Measurements from ENCODE around the gene HMCN1.
A peak's percentile ranks its signal among the peaks of the same experiment; 100 is the strongest.
"Not testable (repeated sequence)": the region's sequence is repeated elsewhere in the genome, so short reads cannot be mapped to it uniquely, and the experiment has no call there.

HMCN1 gene

DNA sequence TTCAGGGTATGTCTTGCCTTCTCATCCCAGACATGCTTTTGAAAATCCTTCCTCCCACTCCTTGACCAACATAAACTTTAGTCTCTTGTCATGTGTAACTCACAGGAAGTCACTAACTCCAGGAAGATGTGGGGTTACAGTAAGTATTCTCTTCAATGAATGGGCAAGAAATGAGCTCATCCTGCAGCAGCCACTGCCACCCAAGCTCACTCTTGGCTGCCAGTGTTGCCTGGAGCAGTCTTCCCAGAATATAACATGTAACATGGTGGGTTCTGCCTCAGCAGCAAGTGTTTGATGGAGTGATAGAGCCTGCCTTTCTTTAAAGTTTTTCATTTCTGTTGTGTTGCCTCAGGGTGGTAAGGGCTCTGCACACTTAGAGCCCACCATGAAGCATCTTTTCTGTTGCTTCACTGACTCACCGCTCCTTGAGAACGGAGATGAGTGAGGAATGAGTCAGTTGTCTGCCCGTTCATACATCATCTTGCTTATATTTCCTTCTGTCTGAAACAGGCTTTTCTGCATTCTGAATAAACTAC lies 453.9 kb downstream of the HMCN1 start:
- no peak for DNase-seq

DNA sequence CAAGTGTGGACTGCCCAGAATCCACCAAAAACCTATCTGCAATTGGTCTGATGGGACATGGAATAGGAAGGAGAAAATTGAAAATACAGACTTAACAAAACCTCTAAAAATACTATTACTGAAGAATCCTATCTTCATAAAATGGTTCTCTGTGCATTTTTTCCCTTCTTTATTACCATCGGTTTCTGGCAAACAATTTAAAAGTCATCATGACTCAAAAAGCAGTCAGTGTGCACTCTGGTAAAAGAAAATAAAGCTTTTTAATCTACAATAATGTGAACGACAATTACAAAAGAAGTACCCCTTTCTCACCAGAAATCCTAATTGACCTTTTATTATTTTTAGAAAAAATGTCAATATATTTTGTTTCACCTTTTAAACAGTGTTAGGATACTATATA lies 454.5 kb downstream of the HMCN1 start:
- DNase-seq = no peak

DNA sequence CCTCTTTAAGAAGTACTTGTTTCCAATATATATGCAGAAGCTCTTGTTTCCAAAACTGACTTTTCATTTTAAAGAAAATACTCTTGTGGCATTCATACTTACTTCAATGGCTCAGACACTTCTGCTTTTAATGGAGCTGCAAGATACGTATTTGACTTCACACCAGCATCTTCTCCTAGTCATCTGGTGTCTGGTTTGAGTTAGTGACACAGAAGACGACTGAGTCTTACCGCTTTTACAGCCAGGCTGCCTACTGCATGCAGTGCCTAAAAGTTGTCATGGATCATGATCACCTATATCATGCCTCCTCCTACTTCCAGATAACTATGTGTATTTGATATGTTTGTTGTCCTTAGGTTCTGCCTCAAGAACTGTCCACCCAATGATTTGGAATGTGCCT lies 455.0 kb downstream of the HMCN1 start:
- DNase-seq = no peak

DNA sequence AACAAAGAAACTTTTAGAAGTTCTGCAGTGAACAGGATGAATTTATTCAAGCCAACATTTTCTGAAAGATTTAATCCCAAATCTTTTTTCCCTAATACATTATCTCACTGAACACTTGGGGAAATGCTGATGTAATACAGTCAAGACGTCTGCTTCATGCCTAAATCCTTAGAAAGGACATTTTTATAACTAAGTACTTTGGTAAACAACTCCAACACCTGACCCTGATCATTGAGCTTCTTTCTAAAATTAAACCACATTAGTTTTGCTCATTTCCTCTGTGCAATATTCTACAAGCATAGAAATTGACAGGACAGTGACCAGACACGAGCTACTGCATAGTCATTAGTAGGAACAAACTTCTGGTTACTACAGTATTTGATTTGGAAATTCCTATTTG lies 457.3 kb downstream of the HMCN1 start:
- DNase-seq = no peak

DNA sequence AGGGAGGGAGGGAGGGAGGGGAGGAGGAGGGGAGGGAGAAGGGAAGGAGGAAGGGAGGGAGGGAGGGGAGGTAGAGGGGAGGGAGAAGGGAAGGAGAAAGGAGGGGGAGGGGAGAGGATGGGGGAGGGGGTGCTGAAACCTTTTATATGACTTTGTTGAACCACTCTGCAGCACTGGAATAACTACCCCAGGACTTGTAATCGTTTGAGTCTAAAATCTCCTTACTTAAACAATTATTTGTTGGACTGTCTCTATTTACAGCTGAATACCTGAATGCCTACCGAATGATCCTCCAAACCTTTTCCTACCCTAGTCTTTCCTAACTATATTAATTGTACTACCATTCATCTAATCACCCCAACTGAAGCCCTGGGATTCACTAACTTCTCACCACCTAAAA lies 459.0 kb downstream of the HMCN1 start:
- no peak for DNase-seq

DNA sequence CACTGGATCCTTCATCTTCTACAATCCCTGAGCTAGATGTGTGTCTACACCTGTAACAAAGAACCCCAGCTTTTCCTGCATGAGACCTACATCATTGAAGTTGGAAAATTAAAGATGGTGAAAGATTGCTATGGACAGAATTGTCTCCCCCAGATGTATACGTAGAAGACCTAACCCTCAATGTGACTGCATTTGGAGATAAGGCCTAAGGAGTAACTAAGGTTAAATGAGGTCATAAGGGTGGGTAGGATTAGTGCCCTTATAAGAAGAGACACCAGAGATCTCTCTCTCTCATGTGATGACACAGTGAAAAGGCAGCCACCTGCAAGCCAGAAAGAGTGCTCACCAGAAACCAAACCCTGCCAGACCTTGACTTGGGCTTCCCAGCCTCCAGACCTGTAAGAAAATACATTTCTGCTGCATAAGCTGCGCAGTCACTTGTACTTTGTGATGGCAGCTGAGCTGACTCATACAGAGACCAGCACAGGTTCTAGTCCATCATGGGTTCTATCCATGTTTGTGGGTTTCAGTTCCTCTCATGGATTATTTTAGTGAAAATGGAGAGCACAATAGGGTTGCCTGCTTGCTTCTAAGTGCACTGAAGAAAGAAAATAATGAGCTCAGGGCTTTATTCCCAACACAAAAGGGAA lies 460.0 kb downstream of the HMCN1 start:
- DNase-seq = no peak

DNA sequence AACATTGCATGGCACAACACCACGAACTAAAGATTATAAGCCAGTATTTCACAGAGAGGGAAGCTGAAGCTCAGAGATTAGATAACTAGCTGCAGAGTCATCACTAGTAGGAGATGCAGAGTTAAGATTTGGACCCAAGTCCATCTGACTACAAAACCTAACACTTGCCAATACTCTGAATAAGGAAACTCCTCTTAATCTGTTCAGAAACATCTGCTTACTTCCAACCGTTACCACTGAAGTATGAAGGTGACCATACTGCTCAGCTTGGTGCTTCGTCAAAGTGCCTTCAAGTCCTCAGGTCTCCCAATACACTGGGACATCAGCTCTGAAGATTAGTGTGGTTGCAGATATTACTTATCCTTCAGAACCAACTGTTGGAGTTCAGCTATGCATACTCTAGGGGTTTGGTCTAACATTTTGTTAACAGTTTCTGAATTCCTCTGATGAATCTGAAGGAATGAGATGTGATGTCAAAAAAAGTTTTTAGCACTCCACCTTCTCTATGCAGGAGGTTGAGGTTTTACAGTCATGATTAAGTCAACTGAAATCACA lies 461.3 kb downstream of the HMCN1 start:
- no peak for DNase-seq

DNA sequence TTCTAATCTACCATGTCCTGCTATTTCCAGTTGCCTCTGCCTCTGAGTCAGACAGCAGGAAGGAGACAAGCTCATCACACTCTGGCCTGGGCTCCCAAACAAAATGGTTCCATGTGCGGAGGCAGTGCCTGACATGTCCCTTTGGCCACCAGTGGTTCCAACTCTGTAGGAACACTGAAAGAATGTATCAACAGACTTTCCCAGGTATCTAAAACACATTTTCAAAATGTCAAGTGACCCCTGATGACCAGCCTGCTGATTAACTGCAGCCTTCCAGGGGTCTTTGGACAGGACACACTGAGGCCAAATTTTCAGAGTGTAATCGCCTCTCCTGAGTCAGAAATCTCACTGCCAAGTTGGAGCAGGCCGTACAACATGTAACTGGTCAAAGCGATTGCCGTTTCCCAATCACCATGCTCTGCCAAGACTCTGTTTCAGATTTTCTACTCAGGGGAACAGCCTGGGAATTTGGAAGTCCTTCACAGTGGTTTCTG lies 468.1 kb downstream of the HMCN1 start:
- no peak for DNase-seq

DNA sequence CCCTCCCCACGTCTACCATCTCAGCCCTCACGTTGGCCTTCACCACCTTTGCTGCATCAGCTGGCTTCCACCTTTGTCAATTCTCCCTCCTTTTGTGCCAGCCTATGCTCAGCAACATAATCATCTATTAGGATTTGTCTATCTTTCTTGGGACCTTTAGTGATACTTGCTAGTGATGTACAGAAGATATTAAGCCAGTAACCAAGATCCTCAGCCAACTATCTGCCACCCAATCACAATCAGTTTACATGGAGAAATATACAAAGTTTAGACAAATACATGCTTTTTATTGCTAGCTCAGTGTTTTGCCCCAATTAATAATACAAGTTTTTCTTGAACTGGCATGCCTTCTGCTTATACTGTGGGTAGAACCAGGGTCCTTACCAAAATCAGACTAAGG lies 468.6 kb downstream of the HMCN1 start:
- DNase-seq = no peak

DNA sequence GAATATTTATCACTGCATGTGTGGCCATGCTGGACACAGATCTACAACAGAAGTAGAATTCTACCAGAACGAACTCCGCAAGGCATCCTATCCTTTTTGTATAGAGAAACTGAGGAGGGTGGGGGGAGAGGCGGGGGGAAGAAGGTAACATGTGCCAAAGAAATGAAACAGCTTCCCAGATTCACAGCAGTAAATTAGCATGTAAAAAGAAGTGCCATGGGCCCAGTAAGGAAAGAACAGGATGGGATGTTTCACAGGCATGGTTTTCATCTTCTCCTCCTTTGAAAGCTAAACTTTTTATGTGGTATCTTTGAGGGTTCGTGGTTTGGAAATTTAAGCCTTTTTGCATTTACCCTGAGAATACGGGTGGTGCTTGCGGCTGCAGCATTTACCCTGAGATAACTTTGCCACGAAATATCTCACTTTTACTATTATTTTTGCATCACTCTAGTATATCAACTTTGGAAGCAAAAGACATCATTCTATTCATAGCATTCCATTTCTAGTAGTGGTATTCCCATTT lies 471.9 kb downstream of the HMCN1 start:
- DNase-seq = no peak

DNA sequence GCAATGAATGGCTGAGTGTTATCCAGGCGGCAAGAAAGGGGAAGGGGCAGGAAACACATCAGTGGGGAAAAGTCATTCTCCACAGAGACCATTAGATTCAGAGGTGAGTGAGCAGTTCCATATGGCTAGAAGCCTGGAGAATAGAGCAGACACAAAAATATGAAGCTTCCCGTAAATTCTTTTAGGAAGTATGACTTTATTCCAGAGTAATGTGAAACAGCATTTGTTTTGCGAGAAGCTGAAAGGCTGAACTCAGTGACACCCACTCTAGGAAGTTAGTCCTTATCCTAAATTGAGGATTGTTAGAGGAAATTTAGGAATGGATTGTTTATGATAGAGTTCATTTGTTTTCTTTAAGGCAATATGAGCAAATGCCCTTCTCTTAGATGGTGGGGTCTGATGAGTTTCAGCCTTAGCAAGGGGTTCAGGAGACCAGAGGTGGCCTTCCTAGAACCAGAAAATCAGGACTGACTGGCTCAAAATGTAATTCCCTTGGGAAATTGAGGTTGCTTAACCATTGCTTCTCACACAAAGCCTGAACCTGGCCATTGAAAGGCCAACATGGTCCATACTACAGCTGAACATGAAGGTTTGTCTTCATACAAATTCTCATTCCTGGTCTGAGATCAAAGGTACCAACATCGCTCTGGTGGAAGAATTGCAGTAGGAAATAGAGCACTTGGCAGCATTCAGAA lies 473.3 kb downstream of the HMCN1 start:
- no peak for DNase-seq

DNA sequence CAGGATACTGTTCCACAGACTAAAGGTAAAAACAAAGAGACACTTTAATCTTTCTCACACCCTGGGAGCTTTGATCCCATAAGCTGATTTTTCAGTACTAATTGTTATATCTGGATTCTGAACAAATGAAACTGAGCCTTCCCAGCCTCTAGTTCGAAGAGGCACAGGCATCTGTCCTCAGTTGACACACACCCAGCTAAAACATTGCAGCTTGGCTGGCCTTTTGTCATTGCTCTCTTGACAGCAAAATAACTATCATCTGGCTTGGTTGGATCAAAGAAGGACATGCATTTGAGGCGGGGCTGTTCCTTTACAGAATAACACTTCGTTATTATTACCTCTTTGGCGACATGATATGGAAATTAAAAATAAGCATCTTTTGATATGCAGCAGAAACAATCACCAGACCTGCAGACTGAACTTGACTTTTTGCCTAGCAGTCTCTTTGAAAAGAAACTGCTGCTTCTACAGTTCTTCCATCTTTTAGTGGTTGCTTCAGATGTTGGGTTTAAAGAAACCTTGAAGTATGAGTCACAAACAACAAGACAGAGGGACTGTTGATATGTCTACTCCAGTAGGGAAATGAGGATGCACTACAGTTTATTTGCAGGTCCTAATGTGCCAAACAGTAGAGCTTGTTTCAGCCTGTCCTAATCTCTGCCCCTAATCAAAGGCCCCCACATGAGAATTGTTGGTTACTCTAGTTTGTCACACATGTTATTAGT lies 474.4 kb downstream of the HMCN1 start:
- no peak for DNase-seq

DNA sequence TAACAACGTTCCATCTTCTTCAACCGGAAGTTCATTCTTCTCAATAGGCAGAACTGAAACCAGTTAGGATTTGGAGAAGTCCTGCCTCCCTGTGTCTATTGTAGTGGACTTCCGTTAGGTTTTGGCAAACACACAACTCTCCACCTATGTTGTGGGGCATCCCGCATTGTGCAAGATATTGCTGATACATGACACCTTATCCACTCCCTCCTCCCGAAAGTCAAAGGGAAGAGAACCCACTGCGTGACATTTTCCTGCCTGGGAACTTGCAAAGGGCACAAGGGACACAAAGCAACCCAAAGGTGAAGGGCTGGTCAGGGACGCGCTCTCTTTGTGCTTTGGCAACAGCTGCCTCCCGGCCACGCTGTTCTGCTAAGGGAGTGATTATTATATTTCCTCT lies 476.1 kb downstream of the HMCN1 start:
- DNase-seq = no peak

DNA sequence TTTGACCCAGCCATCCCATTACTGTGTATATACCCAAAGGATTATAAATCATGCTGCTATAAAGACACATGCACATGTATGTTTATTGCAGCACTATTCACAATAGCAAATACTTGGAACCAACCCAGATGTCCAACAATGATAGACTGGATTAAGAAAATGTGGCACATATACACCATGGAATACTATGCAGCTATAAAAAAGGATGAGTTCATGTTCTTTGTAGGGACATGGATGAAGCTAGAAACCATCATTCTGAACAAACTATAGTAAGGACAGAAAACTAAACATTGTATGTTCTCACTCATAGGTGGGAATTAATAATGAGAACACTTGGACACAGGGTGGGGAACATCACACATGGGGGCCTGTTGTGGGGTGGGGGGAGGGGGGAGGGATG lies 477.4 kb downstream of the HMCN1 start:
- DNase-seq = not testable (repeated sequence)

DNA sequence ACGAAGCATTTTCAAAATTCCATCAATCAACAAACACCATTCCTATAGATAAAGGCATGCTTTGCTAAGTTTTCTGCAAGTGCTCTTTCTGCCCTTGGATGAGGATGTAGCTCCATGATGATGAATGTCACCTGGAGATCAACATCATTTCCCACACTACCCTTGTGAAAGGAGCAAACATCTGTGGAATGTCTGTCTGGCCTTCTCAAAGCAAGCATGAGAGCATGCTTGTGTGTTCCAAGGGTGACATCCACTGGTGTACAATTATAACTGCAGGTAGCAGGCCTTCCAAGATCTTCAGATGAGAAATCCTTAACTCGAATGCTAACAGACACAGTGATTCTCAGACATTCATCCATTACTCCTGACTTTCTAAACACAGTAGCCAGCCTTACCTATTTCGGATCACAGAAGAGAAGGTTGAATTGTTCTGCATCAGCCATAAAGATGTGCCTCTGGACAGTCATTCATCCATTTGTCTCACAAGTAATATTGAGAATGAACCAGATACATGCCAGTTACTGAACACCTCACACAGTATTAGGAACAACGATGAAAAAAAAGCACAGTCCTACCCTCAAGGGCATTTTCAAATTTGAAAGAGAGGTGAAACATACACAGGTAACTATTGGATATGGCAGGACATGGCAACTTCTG lies 478.5 kb downstream of the HMCN1 start:
- DNase-seq = peak in 29 of 56 donors; percentile 2 to 58 (median 12)

DNA sequence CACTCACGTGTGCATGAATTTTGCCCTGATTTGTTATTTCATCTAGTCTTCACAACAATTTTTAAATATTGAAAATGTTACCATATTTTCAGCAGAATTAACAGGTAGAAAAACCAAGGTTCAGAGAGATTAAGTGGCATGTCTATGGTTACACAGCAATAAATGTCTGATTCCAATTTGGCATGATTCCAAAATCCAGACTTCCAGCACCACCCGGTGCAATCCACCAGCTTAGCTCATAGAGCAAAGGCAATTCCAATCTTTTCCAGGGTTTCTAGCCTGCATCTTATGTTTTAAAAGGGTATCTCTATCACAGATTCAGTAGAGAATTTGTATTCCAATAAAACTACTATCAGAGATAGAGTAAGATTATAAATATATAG lies 479.0 kb downstream of the HMCN1 start:
- DNase-seq = no peak

DNA sequence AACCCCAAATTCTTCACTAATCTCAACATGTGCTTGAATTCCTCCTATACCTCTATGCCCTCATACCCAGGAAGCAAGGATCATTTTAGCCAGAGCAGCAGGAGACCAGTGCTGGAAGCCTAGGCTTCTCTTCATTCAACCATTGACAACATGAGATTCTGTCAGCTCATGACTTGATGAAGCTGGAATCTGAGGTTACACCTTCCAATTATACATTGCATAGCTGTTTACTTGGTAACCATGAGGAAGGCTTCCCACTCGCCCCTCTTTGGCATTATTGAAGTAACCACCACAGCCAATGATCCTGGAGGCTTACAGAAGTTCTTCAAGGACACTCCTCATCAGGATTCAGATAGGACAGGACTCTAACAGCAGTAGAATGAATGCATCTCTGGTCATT lies 480.6 kb downstream of the HMCN1 start:
- DNase-seq = no peak

DNA sequence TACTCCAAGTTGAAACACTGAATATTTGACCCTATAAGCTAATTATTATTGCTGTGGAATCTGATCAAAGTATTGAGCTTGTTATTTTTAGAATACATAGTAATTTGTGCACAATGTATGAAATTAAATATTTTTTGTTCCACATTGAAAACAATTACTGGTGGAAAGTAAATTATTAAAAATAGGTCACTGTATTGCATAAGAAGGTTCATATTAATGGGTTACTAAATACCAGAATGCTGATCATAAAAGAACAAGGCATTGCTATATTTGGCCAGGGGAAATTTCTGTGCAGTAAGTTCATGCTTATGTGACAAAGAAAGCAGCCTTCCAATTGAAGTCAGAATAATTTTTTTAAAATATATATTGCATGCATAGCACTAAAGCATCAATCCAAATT lies 481.4 kb downstream of the HMCN1 start:
- no peak for DNase-seq

DNA sequence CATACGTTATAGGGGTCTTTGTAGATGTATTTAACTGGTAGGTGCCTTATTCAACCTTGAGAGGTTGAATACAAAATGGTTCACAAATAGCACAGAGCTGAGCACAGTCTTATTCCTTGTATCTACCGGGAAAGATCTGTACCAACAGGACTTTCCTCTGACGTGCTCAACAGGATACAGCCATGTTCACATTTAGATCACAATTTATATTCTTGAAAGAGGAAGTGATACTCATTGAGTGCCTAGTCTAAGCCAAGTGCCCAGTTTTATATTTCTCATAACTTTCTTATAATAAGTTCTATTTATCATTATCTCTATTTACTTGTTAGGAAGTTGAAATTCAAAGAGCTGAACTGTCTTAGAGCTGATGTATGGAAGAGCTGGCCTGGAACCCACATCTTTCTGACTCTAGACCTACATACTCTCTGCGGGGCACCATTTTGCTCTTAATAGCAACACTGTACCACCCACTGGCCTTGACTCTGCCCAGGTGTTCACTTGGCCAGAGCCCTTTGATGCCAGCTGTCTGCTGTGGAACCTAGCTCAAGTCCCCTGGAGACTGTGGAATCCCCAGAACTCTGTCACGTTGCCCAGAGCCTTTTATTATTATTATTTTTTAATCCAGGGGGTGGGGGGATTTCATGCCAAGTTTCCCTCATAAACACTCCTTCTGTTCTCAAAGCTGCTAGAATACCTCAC lies 484.6 kb downstream of the HMCN1 start:
- DNase-seq = no peak

DNA sequence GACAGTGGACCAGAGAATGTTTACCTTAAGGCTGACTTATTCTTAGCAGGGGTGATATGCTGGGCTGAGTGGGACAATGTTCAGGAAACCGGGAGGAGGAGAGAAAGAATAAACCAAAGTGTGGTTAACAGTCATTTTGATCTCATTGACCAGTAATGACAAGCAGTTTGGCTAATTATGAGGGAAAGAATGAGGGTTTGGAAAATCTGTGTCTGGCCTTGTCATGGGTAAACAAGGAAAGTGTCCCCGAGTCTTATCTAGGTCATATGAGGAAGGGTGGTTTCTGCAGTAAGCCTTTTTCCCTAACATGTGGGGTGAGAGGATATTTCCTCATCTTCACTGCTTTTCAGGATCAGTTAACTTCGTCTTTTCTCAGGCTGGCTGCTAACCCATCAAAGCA lies 485.9 kb downstream of the HMCN1 start:
- DNase-seq = no peak

DNA sequence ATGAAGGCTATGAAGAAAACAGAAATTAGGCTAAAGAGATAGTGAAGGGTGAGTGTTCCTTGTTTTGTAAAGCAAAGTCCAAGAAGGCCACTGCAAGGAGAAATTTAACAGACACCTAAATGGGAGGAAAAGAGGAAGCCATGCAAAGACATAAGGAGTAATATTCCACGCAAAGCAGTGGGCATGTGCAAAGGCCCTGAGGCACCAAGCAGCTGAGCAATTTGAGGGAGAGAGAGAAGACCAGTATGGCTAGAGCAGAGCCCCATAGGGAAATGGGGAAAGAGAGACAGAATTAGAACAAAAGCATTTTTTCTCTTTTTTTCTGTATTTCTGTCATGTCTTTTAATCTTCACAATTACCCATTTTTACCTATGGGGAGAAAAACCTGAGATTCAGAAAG lies 486.7 kb downstream of the HMCN1 start:
- DNase-seq = no peak

Data from nucleus accumbens (tissue), 56 donors.